HS-5 (cell line): ENCODE data around the gene NECAB3.
"Not testable (repeated sequence)": the region's sequence is repeated elsewhere in the genome, so short reads cannot be mapped to it uniquely, and the experiment has no call there.

ENCODE experiments used
- DNase-seq: peaks from one replicate; pipeline ENCODE4 v3.0.0-alpha.2; 2012; ENCODE audit warnings: low read depth

NECAB3 gene

GRCh38 chr20:33650111-33650752, 24.0 kb downstream of the NECAB3 start:
- DNase-seq: no peak

GRCh38 chr20:33649201-33649681, 25.0 kb downstream of the NECAB3 start:
- no peak for DNase-seq

GRCh38 chr20:33648396-33649004, 25.7 kb downstream of the NECAB3 start:
- no peak for DNase-seq

DNA sequence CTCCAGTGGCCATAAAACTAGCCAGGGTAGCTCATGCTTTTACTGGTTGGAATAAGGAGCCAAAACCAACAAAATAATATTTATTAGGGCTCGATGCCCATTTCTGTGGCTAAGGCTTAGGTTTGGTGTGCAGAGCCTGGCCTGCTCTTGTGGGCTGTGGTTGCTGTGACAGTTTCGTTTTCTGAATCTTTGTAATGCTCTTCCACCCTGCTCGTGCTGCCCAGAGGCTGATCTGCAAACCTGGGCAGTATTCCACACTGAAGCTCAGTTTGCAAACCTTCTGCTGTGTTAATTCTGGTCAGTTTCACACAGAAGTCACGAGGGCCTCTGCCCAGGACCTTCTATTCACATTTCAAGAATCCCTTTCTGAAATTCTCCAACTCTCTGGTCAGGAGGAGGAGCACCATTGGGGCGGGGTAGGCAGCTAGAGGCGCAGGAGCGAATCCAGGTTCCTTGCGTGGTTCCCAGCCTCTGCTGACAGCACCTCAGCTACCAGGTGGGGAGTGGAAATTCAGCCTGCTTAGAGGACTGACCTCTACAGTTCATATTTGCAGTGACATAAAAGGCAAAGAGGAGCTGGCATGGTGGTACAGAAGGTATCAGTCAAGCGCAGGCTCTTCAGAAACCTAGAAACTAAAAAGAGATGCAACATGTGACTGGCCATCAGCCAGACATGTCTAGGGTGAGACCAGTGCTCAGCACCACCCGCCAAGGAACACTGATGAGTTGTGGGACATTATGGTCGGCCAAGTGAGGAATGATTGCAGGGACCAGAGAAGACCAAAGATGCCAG, 26.4 kb downstream of the NECAB3 start:
- no peak for DNase-seq

DNA sequence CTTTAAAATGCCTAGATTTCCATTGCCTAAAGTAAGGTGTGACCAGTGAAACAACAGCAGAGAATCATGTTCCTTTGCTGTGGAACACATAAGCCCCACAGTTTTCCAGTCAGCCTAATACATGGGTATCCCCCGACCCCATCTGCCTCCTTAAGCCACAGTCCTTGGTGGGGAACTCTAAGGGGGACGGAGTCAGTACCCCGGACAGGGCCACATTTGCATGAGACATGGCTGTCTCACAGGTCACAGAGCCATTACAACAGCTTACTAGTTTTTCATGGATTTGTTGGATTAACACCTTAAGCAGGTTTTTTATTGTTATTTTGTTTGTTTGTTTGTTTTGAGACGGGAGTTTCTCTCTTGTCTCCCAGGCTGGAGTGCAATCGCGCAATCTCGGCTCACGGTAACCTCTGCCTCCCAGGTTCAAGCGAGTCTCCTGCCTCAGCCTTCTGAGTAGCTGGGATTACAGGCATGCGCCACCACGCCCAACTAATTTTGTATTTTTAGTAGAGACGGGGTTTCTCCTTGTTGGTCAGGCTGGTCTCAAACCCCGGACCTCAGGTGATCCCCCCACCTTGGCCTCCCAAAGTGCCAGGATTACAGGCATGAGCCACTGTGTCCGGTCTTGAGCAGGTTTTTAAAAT, 27.1 kb downstream of the NECAB3 start:
- DNase-seq: not testable (repeated sequence)

- no peak for DNase-seq
Measured at GRCh38 chr20:33646191-33646590, 28.0 kb downstream of the NECAB3 start.

DNA sequence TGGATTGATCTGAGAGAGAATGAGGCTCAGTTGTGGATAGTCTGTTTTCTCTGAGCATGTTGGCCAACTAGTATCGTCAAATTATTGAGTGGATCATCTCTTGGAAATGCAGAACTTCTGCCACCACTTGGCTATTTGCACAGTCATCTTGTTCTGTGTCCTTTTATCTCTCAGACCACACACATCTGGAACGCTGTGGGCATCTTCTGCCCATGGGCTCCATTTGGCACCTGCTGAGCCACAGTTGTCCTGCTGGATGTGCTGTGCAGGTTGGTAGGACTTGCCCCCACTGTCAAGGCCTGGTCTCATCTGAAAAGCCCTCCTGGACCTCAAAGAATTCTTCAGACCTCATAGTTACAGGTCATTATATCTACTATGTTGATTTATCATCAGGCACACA, 28.8 kb downstream of the NECAB3 start:
- no peak for DNase-seq

GRCh38 chr20:33645072-33645358, 29.2 kb downstream of the NECAB3 start:
- no peak for DNase-seq

DNA sequence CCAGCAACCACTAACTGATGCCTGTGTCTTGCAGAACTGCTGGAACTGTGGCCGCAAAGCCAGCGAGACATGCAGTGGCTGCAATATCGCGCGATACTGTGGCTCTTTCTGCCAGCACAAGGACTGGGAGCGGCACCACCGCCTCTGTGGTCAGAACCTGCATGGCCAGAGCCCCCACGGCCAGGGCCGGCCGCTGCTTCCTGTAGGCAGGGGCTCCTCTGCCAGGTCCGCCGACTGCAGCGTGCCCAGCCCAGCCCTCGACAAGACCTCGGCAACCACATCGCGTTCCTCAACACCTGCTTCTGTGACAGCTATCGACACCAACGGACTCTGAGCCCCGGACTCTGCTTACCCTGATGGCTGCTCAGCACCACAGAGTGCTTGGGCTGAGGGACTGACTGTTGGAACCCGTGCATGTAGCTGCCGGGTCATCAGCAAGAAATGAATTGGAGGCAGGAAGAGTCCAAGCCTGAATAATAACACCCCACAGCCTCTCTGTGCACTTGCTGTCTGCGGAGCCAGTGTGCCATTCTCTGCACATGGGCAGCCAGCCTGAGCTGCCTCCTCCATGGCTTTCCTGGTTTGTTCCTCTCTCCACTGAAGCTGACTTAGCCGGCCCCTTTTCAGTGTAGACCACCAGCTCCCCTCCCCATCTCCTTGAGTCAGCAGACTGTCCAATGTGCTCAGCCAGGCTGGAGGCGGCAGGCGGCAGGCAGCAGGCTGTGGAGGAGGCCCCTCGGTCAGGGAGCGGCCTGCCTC, 29.7 kb downstream of the NECAB3 start:
- no peak for DNase-seq

DNA sequence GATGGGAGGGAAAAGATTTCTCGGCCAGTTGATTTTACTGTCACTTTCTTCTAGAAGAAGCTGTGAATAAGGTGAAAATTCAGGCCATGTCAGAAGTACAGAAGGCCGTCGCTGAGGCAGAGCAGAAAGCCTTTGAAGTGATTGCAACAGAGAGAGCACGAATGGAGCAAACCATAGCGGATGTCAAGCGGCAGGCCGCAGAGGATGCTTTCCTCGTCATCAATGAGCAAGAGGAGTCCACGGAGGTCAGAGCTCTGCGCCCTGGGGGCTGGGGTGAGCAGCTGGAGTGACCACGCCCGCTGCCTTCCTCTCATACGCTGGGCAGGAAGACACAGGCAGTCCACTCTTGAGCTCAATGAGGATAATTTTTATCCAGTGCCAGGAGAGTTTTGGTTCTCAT, 33.9 kb downstream of the NECAB3 start:
- no peak for DNase-seq

- no peak for DNase-seq
Measured at GRCh38 chr20:33636776-33637175, 37.5 kb downstream of the NECAB3 start.

DNA sequence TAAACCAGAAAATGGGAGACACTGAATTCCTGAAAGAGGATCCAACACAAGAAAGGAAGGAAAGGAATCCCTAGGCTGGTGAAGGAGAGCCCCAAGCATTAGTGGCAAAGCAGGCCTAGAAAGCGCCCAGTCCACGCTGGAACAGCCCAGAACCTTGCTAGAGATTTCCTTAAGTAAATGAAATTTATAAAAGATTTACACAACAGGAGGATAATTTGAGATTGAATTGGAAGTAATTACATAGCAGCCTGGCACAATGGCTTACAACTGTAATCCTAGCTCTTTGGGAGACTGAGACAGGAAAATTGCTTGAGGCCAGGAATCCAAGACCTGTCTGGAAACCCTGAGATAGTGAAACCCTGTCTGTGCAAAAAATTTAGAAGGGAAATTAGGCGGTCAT, 38.9 kb downstream of the NECAB3 start:
- DNase-seq: no peak

DNA sequence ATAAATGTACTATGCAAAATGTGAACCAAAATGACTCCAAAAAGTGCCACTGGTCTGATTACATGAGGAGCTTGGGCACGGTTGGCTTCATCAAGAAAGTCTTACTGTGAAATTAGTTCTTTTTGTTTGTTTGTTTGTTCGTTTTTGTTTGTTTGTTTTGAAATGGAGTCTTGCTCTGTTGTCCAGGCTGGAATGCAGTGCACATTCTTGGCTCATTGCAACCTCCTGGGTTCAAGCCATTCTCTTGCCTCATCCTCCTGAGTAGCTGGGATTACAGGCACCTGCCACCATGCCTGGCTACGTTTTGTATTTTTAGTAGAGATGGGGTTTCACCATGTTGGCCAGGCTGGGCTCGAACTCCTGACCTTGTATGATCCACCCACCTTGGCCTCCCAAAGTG, 42.3 kb downstream of the NECAB3 start:
- not testable (repeated sequence) for DNase-seq

DNA sequence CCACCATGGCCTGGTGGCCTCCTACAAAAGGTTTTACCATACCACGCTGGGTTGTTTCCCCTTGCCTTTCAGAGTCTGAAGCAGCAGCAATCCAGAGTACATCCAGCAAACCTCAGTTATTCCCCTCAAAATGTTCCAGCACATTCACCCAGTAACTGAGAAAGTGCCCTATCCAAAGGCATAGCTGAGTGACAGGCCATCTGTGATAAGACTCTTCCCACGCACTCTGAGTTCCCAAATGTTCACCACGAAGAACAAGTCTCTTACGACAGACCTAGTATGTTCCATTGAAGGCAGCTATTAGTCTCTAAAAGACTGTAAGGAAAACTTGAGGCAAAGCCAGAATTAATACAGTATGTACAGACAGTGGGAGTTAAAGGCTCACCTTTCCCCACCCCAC, 43.7 kb downstream of the NECAB3 start:
- DNase-seq: no peak

DNA sequence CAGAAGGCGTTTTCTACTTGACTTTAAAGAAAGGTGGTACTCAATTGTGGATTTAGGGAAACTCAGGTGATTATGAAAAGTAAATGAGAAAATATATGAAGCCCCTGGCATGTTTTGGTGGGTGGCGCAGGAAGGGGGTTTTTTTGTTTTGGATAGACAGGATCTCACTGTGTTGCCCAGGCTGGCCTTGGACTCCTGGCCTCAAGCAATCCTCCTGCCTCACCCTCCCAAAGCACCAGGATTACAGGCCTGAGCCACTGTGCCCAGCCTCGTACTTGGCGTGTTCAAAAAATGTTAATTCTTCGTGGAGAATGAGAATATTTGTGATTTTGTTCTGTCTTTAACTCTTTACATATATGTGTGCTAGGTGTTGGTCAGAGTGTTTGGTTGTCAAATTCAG, 44.2 kb downstream of the NECAB3 start:
- no peak for DNase-seq

DNA sequence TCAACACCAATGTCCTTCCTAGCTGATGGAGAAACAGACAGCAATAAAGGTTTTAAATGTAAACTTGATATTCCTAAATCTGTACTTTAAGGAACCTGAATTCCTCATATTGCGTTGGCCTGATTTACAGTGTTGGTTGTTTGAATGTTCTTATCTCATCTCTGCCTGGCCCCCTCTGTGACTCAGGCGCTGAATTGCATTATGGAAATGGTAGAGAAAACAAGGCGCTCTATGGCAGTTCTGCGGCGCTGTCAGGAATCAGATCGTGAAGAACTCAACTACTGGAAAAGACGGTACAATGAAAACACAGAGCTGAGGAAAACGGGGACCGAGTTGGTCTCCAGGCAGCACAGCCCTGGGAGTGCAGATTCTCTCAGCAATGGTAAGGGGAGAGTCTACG, 44.7 kb downstream of the NECAB3 start:
- no peak for DNase-seq

GRCh38 chr20:33627577-33628216, 46.5 kb downstream of the NECAB3 start:
- no peak for DNase-seq

- no peak for DNase-seq
Measured at GRCh38 chr20:33626190-33626589, 48.0 kb downstream of the NECAB3 start.

DNA sequence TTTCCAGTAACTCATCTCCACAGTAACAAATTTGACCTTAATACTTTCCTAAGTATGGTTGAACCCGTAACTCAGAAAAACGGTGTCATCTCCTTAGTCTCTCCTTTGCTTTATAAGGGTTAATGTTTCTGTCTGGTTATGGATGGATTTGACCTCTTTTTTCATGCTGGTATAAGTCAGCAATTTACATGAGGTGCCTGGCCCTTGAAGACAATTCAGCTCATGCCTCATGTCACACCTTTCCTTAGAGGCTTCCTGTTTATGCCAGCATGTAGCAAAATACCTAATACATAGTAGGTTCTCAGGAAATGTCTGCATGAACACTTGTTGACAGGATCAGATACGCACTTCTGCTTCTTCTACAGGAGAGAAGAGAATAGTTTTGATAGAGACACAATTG, 49.8 kb downstream of the NECAB3 start:
- DNase-seq: no peak

GRCh38 chr20:33622705-33623365, 51.4 kb downstream of the NECAB3 start:
- no peak for DNase-seq
